GM13976 (cell line): ENCODE results near the gene RIOK1.

Experiments used
- DNase-seq: peaks from one replicate; pipeline ENCODE4 v3.0.0; 2012; ENCODE audit warnings: low spot score
- CTCF ChIP-seq: IDR thresholded peaks from 2 replicates; pipeline ENCODE4 v1.5.1; 2012; ENCODE audit warnings: borderline replicate concordance, mild to moderate bottlenecking; ENCODE audit not compliant: insufficient read depth; ENCODE audit errors: extremely low read depth, missing control alignments, control extremely low read depth
- in situ Hi-C: fragments of 300-500 bp; cut with MboI; formaldehyde crosslinking; loops from one replicate; pipeline ENCODE4 v1.12.0; 2022; ENCODE audit warnings: low sequenced_read_pairs, mixed read lengths, inconsistent platforms; ENCODE audit not compliant: unreplicated experiment

RIOK1 gene

GRCh38 chr6:7410851-7411250 is 21.2 kb downstream of the RIOK1 start:
- no peak for DNase-seq
- TF ChIP-seq CTCF, result no peak
- in situ Hi-C loops, result no loop called here

- in situ Hi-C loops, result no loop called here
- TF ChIP-seq CTCF, result no peak
- DNase-seq, result no peak
These were observed 21.7 kb downstream of the RIOK1 start for GRCh38 chr6:7411328-7411727.

GRCh38 chr6:7413151-7413823 is 23.7 kb downstream of the RIOK1 start:
- DNase-seq, result no peak
- TF ChIP-seq CTCF, result no peak
- in situ Hi-C loops, result no loop called here

- TF ChIP-seq CTCF, result no peak
- DNase-seq, result no peak
- in situ Hi-C loops, result no loop called here
These were observed 25.2 kb downstream of the RIOK1 start for GRCh38 chr6:7414811-7415210.

GRCh38 chr6:7417684-7418083 is 28.1 kb downstream of the RIOK1 start:
- in situ Hi-C loops, result no loop called here
- DNase-seq, result no peak
- TF ChIP-seq CTCF, result no peak

- in situ Hi-C loops, result no loop called here
- no peak for TF ChIP-seq CTCF
- DNase-seq, result no peak
These were observed 28.8 kb downstream of the RIOK1 start for GRCh38 chr6:7418238-7418905.
